Measurements from ENCODE around the gene SEC24D. TPM values are rescaled to one million over a fixed set of nuclear protein-coding genes. Genes with fewer than 3 reads are reported as not detected.

SEC24D gene
- polyA plus RNA-seq, 3 donors, result 12.2 to 29.4 (median 15.6) TPM

- WGBS, 3 donors, result 3 to 5% (median 5%) methylated on average over 42 of the region's 42 CpGs
- peak within 1 kb of the TSS; percentile 51 for H3K27ac ChIP-seq (ENCODE audit: low read depth, low read length)
Observed at GRCh38 chr4:118684873-118685811, 150.8 kb downstream of the SEC24D start, which contains the start of gene METTL14. TSS of gene METTL14 (plus strand) at chr4:118685392. CDS start at chr4:118685535, 143 bp downstream.

GRCh38 chr4:118683513-118683912 lies 152.4 kb downstream of the SEC24D start:
- no peak overlapping the region for H3K27ac ChIP-seq (ENCODE audit: low read depth, low read length)
- 13 to 31% (median 17%) methylated on average over 2 of the region's 2 CpGs for WGBS, 3 donors

- no peak overlapping the region for H3K27ac ChIP-seq (ENCODE audit: low read depth, low read length)
- WGBS, 3 donors, result 24 to 56% (median 25%) methylated on average over 1 of the region's 1 CpG
Observed at GRCh38 chr4:118682928-118683327, 153.0 kb downstream of the SEC24D start.

DNA sequence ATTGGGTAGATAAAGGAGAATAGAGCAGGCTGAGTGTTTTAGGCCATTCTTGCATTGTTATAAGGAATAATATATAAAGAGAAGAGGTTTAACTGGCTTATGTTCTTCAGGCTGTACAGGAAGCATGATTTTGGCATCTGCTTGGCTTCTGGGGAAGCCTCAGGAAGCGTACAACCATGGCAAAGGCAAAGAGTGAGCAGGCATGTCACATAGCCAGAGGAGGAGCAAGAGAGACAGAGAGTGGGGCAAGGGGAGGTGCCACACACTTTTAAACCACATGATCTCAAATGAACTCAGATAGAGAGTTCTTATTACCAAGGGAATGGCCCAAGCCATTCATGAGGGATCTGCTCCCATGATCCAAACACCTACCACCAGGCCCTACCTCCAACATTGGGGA lies 155.1 kb downstream of the SEC24D start:
- no peak overlapping the region for H3K27ac ChIP-seq (ENCODE audit: low read depth, low read length)
- 56 to 81% (median 73%) methylated on average over 1 of the region's 1 CpG for WGBS, 3 donors

DNA sequence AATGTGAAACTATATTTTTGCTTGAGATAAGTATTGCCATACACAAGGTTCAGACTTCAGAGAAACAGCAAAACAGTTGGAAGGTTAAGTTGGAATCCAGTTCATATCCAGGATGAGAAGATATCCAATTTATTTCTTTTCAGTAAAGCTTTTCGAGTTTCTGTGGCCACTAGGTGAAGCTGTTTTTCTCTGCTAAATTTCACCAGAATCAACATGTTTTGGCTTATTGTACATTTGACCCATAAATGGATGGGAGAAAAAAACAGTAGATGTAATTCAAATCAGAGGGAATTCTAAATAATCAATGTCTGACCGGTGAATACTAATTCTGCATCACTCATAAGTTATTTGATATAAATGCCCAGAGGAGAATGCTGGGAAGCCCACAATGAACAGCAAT lies 159.8 kb downstream of the SEC24D start:
- WGBS, 3 donors, result 66 to 78% (median 75%) methylated on average over 2 of the region's 2 CpGs

More for the DNA sequence above, 159.8 kb downstream of the SEC24D start:
- no peak overlapping the region for H3K27ac ChIP-seq (ENCODE audit: low read depth, low read length)

Other genes with a start within 250 kb of the SEC24D start
- gene METTL14, start 150.7 kb downstream of the SEC24D start, polyA plus RNA-seq, result 10 to 100 TPM in 1 of 3 donors, 1 to 10 TPM in 2; 4.3 to 10.6 (median 7.5) TPM
- 10 to 100 TPM in 2 of 3 donors, 1 to 10 TPM in 1; 2.2 to 28.5 (median 27.8) TPM for gene SYNPO2, start 52.7 kb upstream of the SEC24D start, polyA plus RNA-seq

All from adipose tissue (tissue), 3 donors.